PFSK-1 (cell line): ENCODE measurements around the gene KDM3A.

Experiments
- SIN3A ChIP-seq: IDR thresholded peaks from 2 replicates; pipeline ENCODE4 v1.6.1; 2012; ENCODE audit warnings: mild to moderate bottlenecking, low read length, moderate library complexity, borderline replicate concordance; ENCODE audit not compliant: insufficient read depth
- TAF1 ChIP-seq: IDR thresholded peaks from 2 replicates; pipeline ENCODE4 v1.6.1; 2012; ENCODE audit warnings: low read length, control low read depth, borderline replicate concordance; ENCODE audit not compliant: insufficient read depth
- TF ChIP-seq, protein P1 (sequence below), 2 experiments: IDR thresholded peaks; 2 replicates each; pipeline versions ENCODE4 v1.6.1 to v1.8.0; 2011 to 2012; ENCODE audit warnings: low read depth in 2 of 2, low read length in 2 of 2, control low read depth in 1 of 2, inconsistent platforms in 1 of 2, mild to moderate bottlenecking in 1 of 2, moderate library complexity in 1 of 2; ENCODE audit not compliant: insufficient read depth in 1 of 2

DNA sequence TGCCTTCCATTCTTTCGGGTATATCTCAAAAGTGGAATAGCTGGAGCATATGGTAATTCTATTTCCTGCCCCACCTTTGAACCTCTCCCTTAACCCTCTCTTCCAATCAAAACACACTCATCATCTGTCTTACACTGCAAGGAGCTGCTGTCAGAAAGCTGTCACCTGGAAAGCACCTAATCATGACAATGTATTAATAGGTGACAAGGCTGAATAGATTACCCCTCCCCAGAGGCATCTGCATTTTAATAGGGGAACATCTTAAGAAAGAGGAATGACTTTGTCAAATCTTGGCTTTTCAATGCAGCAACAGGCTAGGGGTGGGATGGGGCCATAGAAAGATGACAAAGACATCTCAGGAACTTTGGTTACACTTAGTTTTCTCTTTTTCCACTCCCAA, 80.8 kb downstream of the KDM3A start:
- TF ChIP-seq, protein P1, sequence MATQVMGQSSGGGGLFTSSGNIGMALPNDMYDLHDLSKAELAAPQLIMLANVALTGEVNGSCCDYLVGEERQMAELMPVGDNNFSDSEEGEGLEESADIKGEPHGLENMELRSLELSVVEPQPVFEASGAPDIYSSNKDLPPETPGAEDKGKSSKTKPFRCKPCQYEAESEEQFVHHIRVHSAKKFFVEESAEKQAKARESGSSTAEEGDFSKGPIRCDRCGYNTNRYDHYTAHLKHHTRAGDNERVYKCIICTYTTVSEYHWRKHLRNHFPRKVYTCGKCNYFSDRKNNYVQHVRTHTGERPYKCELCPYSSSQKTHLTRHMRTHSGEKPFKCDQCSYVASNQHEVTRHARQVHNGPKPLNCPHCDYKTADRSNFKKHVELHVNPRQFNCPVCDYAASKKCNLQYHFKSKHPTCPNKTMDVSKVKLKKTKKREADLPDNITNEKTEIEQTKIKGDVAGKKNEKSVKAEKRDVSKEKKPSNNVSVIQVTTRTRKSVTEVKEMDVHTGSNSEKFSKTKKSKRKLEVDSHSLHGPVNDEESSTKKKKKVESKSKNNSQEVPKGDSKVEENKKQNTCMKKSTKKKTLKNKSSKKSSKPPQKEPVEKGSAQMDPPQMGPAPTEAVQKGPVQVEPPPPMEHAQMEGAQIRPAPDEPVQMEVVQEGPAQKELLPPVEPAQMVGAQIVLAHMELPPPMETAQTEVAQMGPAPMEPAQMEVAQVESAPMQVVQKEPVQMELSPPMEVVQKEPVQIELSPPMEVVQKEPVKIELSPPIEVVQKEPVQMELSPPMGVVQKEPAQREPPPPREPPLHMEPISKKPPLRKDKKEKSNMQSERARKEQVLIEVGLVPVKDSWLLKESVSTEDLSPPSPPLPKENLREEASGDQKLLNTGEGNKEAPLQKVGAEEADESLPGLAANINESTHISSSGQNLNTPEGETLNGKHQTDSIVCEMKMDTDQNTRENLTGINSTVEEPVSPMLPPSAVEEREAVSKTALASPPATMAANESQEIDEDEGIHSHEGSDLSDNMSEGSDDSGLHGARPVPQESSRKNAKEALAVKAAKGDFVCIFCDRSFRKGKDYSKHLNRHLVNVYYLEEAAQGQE (IDR thresholded peaks at IDR 0.05; ENCODE audit: insufficient read depth in 1 of 2, low read depth in 2 of 2, low read length in 2 of 2), result no peak
- TF ChIP-seq TAF1 (no peak), SIN3A (no peak)
